Measurements from ENCODE around the gene PYCARD. TPM values are rescaled to one million over a fixed set of nuclear protein-coding genes. Genes with fewer than 3 reads are reported as not detected.
"Not testable (repeated sequence)": the region's sequence is repeated elsewhere in the genome, so short reads cannot be mapped to it uniquely, and the experiment has no call there.

Gene PYCARD
- total and polyA plus RNA-seq, 2 donors: 55.3 to 62.7 TPM

DNA sequence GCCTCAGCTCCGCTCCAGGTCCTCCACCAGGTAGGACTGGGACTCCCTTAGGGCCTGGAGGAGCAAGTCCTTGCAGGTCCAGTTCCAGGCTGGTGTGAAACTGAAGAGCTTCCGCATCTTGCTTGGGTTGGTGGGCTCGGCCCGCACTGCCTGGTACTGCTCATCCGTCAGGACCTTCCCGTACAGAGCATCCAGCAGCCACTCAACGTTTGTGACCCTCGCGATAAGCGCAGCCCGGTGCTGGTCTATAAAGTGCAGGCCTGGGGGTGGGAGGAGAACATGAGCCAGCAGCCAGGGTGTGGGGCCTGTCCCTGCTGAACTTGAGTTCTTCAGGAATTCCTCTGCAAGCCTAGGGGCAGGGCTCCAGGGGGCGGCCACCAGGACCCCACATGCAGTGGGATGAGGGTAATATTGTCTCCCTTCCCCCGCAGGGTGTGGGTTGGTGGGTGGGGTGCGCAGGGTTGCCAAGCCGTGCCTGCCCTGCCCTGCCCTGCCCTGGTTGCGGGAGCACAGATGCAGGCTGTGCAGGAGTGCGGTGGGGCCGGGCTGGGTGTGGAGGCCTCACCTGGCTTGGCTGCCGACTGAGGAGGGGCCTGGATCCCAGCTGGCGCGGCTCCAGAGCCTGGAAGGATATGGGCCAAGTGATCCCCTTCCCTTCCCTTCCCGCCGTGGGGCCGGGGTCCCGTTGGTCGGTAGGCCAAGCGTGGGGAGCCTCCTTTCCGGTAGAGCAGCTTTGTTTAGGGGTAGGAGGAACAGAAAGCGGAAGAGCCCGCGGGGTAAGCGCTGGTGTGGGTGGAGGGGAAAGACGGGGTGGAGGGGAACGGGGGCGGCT lies 762 bp downstream of the PYCARD start:
- WGBS: 17% methylated on average over 35 of the region's 35 CpGs
- no peaks in the 10 kb centered on the region for H3K9me3 ChIP-seq (ENCODE audit: control insufficient read depth in 2 of 2, insufficient read depth in 1 of 2, low read length in 1 of 2)
- H3K4me3 ChIP-seq (ENCODE audit: low read length in 2 of 2): peak overlapping the region; percentile 68 to 88
- peaks cover 0 to 6% of the 10 kb centered on the region in 2 donors for H3K27me3 ChIP-seq (ENCODE audit: control insufficient read depth in 2 of 2, insufficient read depth in 1 of 2, low read length in 1 of 2)
- H3K4me1 ChIP-seq (ENCODE audit: control insufficient read depth in 2 of 2, insufficient read depth in 2 of 2, low read length in 2 of 2): peaks cover 10 to 22% of the 10 kb centered on the region in 2 donors
- peak overlapping the region; percentile 64 to 72 for H3K27ac ChIP-seq (ENCODE audit: low read depth in 1 of 2, low read length in 1 of 2)
- peak in 3 of 9 donors; percentile 48 to 74 (median 56) for DNase-seq (ENCODE audit: low read depth in 6 of 9, low spot score in 9 of 9)
- H3K36me3 ChIP-seq (ENCODE audit: control insufficient read depth in 2 of 2, insufficient read depth in 2 of 2, low read length in 1 of 2): peaks cover 12 to 21% of the 10 kb centered on the region in 2 donors

DNA sequence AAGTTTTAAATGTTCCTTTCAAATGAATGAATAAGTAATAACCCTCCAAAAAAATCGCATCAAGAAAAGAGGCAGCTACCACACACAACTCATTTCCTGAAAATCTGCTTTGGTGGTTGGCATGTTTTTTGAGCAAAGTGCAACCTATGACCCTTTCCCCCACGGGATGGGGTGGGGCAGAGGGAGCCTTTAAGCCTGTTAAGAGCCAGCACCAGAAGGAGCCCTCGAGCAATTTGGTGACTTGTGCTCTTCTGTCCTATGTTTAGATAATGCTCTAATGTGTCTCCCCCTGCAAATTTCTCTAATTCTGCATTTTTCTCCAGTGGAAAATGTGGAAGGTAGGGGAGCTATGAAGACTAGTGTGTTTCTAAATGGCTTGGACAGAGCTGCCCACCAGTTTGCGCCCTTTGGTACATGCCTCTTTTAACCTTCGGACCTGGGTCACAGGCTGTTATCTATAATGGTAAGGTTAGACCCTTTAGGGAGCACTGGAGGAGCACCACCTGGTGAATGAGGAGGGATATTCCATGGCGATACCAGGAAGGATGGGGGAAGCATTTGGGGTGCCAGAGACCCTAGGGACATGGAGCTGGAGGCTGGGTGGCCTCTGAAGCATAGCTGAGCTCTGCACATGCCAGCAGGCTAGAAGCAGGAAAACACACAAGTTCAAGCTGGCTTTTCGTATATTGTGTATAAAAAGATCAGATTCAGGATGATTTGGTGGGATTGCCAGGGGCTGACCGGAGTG lies 1.6 kb downstream of the PYCARD start:
- Histone ChIP-seq H3K36me3 (ENCODE audit: control insufficient read depth in 2 of 2, insufficient read depth in 2 of 2, low read length in 1 of 2) (peaks cover 17 to 30% of the 10 kb centered on the region in 2 donors), H3K9me3 (ENCODE audit: control insufficient read depth in 2 of 2, insufficient read depth in 1 of 2, low read length in 1 of 2) (no peaks in the 10 kb centered on the region), H3K4me3 (ENCODE audit: low read length in 2 of 2) (peak overlapping the region in 1 of 2 donors; percentile 68), H3K27ac (ENCODE audit: low read depth in 1 of 2, low read length in 1 of 2) (peak overlapping the region; percentile 11 to 26), H3K4me1 (ENCODE audit: control insufficient read depth in 2 of 2, insufficient read depth in 2 of 2, low read length in 2 of 2) (peaks cover 10 to 22% of the 10 kb centered on the region in 2 donors), H3K27me3 (ENCODE audit: control insufficient read depth in 2 of 2, insufficient read depth in 1 of 2, low read length in 1 of 2) (peaks cover 0 to 6% of the 10 kb centered on the region in 2 donors)
- peak in 1 of 9 donors; percentile 49 for DNase-seq (ENCODE audit: low read depth in 6 of 9, low spot score in 9 of 9)
- WGBS: 58% methylated on average over 8 of the region's 8 CpGs

DNA sequence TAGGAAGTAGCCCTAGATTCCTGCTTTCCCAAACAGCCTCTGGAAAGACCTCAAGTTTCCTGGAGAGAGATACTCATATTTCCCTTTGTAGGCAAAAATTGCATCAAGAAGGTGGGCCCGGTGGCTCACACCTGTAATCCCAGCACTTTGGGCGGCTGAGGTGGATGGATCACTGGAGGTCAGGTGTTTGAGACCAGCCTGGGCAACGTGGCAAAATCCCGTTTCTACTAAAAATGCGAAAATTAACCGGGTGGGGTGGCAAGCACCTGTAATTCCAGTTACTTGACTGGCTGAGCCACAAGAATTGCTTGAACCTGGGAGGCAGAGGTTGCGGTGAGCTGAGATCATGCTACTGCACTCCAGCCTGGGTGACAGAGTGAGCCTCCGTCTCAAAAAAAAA lies 2.4 kb downstream of the PYCARD start:
- DNase-seq (ENCODE audit: low read depth in 6 of 9, low spot score in 9 of 9); H3K27me3 ChIP-seq (ENCODE audit: control insufficient read depth in 2 of 2, insufficient read depth in 1 of 2, low read length in 1 of 2); H3K4me3 ChIP-seq (ENCODE audit: low read length in 2 of 2); H3K9me3 ChIP-seq (ENCODE audit: control insufficient read depth in 2 of 2, insufficient read depth in 1 of 2, low read length in 1 of 2); H3K27ac ChIP-seq (ENCODE audit: low read depth in 1 of 2, low read length in 1 of 2): not testable (repeated sequence)
- 92% methylated on average over 8 of the region's 8 CpGs for WGBS
- Histone ChIP-seq H3K4me1 (ENCODE audit: control insufficient read depth in 2 of 2, insufficient read depth in 2 of 2, low read length in 2 of 2) (peaks cover 10 to 22% of the 10 kb centered on the region in 2 donors), H3K36me3 (ENCODE audit: control insufficient read depth in 2 of 2, insufficient read depth in 2 of 2, low read length in 1 of 2) (peaks cover 25 to 38% of the 10 kb centered on the region in 2 donors)

- peaks cover 0 to 5% of the 10 kb centered on the region in 2 donors for H3K27me3 ChIP-seq (ENCODE audit: control insufficient read depth in 2 of 2, insufficient read depth in 1 of 2, low read length in 1 of 2)
- H3K4me3 ChIP-seq (ENCODE audit: low read length in 2 of 2): no peak overlapping the region
- H3K27ac ChIP-seq (ENCODE audit: low read depth in 1 of 2, low read length in 1 of 2): no peak overlapping the region
- H3K36me3 ChIP-seq (ENCODE audit: control insufficient read depth in 2 of 2, insufficient read depth in 2 of 2, low read length in 1 of 2): peaks cover 31 to 43% of the 10 kb centered on the region in 2 donors
- H3K4me1 ChIP-seq (ENCODE audit: control insufficient read depth in 2 of 2, insufficient read depth in 2 of 2, low read length in 2 of 2): peaks cover 10 to 22% of the 10 kb centered on the region in 2 donors
- over 99% methylated on average over 5 of the region's 5 CpGs for WGBS
- H3K9me3 ChIP-seq (ENCODE audit: control insufficient read depth in 2 of 2, insufficient read depth in 1 of 2, low read length in 1 of 2): no peaks in the 10 kb centered on the region
- DNase-seq (ENCODE audit: low read depth in 6 of 9, low spot score in 9 of 9): no peak
These were observed 3.0 kb downstream of the PYCARD start for GRCh38 chr16:31199430-31200041.

DNA sequence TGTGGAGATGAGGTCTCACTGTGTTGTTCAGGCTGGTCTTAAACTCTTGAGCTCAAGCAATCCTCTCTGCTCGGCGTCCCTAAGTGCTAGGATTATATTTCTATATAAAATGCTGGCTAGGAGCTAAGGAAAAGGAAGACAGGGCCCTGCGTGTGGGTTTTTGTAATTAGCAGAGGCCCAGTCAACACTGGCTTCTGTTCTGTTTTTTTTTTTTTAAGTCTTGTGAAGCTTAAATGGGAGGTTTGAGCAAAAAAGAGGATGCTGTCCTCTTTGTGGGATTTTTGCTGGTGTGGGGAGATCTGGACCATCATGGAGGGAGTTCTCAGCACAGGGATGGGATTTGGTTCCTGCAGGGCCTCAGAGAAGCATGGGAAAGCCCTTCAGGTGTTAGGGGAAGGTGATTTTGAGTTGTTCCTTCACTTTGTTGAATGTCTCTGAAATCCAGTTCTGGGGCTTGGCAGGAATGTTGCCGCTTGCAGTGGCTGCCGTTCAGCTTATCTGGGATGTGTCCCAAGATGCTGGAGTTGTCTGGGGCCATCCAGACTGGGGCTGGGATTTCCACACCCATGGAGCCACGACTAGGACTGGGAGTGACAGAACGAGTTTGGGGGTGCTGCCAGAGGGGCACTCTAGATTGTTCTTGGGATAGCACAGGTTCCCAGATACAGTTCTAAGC lies 4.2 kb downstream of the PYCARD start:
- peaks cover 0 to 4% of the 10 kb centered on the region in 2 donors for H3K27me3 ChIP-seq (ENCODE audit: control insufficient read depth in 2 of 2, insufficient read depth in 1 of 2, low read length in 1 of 2)
- peaks cover 43 to 53% of the 10 kb centered on the region in 2 donors for H3K36me3 ChIP-seq (ENCODE audit: control insufficient read depth in 2 of 2, insufficient read depth in 2 of 2, low read length in 1 of 2)
- no peak overlapping the region for H3K4me3 ChIP-seq (ENCODE audit: low read length in 2 of 2)
- no peaks in the 10 kb centered on the region for H3K9me3 ChIP-seq (ENCODE audit: control insufficient read depth in 2 of 2, insufficient read depth in 1 of 2, low read length in 1 of 2)
- peaks cover 10 to 22% of the 10 kb centered on the region in 2 donors for H3K4me1 ChIP-seq (ENCODE audit: control insufficient read depth in 2 of 2, insufficient read depth in 2 of 2, low read length in 2 of 2)
- WGBS: 90% methylated on average over 7 of the region's 7 CpGs
- peak overlapping the region in 1 of 2 donors; percentile 49 for H3K27ac ChIP-seq (ENCODE audit: low read depth in 1 of 2, low read length in 1 of 2)
- DNase-seq (ENCODE audit: low read depth in 6 of 9, low spot score in 9 of 9): no peak

DNA sequence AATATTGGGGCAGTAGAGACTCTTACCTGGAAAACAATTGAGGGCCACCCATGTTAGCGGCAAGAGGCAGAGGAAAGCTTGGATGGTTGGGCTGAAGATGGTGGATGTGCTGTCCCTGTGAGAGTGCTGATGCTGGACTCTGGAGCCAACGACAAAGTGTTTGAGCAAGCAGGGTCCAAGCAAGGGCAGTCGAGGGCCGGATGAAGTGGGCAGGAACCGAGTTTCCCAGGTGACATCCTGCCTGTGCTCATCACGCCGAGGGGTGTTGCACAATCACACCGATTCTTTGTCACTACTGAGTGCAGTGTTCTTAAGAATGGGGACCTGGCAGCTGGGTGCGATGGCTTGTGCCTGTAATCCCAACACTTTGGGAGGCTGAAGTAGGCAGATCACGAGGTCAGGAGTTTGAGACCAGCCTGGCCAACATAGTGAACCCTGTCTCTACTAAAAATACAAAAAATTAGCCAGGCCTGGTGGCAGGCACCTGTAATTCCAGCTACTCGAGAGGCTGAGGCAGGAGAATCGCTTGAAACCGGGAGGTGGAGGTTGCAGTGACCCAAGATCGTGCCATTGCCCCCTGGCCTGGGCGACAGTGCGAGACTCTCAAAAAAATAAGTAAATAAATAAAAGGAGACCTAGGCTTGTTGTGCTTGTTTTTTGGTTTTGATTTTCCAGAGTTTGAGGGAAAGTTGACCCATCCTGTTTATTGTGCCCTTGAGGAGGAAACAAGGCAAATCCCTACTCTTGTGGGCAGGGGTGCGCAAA lies 6.1 kb downstream of the PYCARD start:
- Histone ChIP-seq H3K4me1 (ENCODE audit: control insufficient read depth in 2 of 2, insufficient read depth in 2 of 2, low read length in 2 of 2) (peaks cover 5 to 11% of the 10 kb centered on the region in 2 donors), H3K27me3 (ENCODE audit: control insufficient read depth in 2 of 2, insufficient read depth in 1 of 2, low read length in 1 of 2) (no peaks in the 10 kb centered on the region), H3K4me3 (ENCODE audit: low read length in 2 of 2) (no peak overlapping the region), H3K36me3 (ENCODE audit: control insufficient read depth in 2 of 2, insufficient read depth in 2 of 2, low read length in 1 of 2) (peaks cover 61 to 72% of the 10 kb centered on the region in 2 donors), H3K27ac (ENCODE audit: low read depth in 1 of 2, low read length in 1 of 2) (no peak overlapping the region), H3K9me3 (ENCODE audit: control insufficient read depth in 2 of 2, insufficient read depth in 1 of 2, low read length in 1 of 2) (no peaks in the 10 kb centered on the region)
- DNase-seq (ENCODE audit: low read depth in 6 of 9, low spot score in 9 of 9): no peak
- WGBS: 96% methylated on average over 17 of the region's 17 CpGs

GRCh38 chr16:31195861-31196260 lies 6.7 kb downstream of the PYCARD start:
- H3K4me1 ChIP-seq (ENCODE audit: control insufficient read depth in 2 of 2, insufficient read depth in 2 of 2, low read length in 2 of 2); H3K27me3 ChIP-seq (ENCODE audit: control insufficient read depth in 2 of 2, insufficient read depth in 1 of 2, low read length in 1 of 2); H3K4me3 ChIP-seq (ENCODE audit: low read length in 2 of 2); H3K27ac ChIP-seq (ENCODE audit: low read depth in 1 of 2, low read length in 1 of 2); DNase-seq (ENCODE audit: low read depth in 6 of 9, low spot score in 9 of 9); H3K9me3 ChIP-seq (ENCODE audit: control insufficient read depth in 2 of 2, insufficient read depth in 1 of 2, low read length in 1 of 2): not testable (repeated sequence)
- peaks cover 67 to 78% of the 10 kb centered on the region in 2 donors for H3K36me3 ChIP-seq (ENCODE audit: control insufficient read depth in 2 of 2, insufficient read depth in 2 of 2, low read length in 1 of 2)
- 98% methylated on average over 11 of the region's 11 CpGs for WGBS

- no peak overlapping the region for H3K27ac ChIP-seq (ENCODE audit: low read depth in 1 of 2, low read length in 1 of 2)
- no peak overlapping the region for H3K4me3 ChIP-seq (ENCODE audit: low read length in 2 of 2)
- no peaks in the 10 kb centered on the region for H3K27me3 ChIP-seq (ENCODE audit: control insufficient read depth in 2 of 2, insufficient read depth in 1 of 2, low read length in 1 of 2)
- H3K4me1 ChIP-seq (ENCODE audit: control insufficient read depth in 2 of 2, insufficient read depth in 2 of 2, low read length in 2 of 2): peaks cover 0 to 5% of the 10 kb centered on the region in 2 donors
- H3K9me3 ChIP-seq (ENCODE audit: control insufficient read depth in 2 of 2, insufficient read depth in 1 of 2, low read length in 1 of 2): no peaks in the 10 kb centered on the region
- DNase-seq (ENCODE audit: low read depth in 6 of 9, low spot score in 9 of 9): no peak
- H3K36me3 ChIP-seq (ENCODE audit: control insufficient read depth in 2 of 2, insufficient read depth in 2 of 2, low read length in 1 of 2): peaks cover 75 to 88% of the 10 kb centered on the region in 2 donors
- WGBS: 94% methylated on average over 7 of the region's 7 CpGs
These were observed 7.7 kb downstream of the PYCARD start for GRCh38 chr16:31194898-31195297.
